Measurements from ENCODE around the gene CGNL1.
A peak's percentile ranks its signal among the peaks of the same experiment; 100 is the strongest.

- TF ChIP-seq CTCF (IDR thresholded peaks at IDR 0.05; ENCODE audit: low read length) (peak; percentile 80), EZH2 (optimal IDR thresholded peaks at IDR 0.05; ENCODE audit: low read depth, low read length) (no peak), EZH2phosphoT487 (IDR thresholded peaks at IDR 0.05; ENCODE audit: low read length) (no peak)
These were observed 35.5 kb upstream of the CGNL1 start for GRCh38 chr15:57340682-57341259.
